GM23338 (cell line): ENCODE results near the gene EVL. TPM values are rescaled to one million over a fixed set of nuclear protein-coding genes. Genes with fewer than 3 reads are reported as not detected.
A peak's percentile ranks its signal among the peaks of the same experiment; 100 is the strongest.

Source experiments
- ATAC-seq: fragments of 200-7000 bp; cut with Tn5 transposase; 3 replicates; pipeline ENCODE4 v1.9.1; 2020
- DNase-seq: peaks from one replicate; pipeline ENCODE4 v3.0.0-alpha.2; 2015; ENCODE audit warnings: low spot score
- H2AFZ ChIP-seq: fragments of 200-600 bp; sonication (generic); 2 replicates; pipeline ENCODE4 v1.8.0; 2016; ENCODE audit warnings: antibody characterized with exemption, mild to moderate bottlenecking, moderate library complexity
- H3F3A ChIP-seq: fragments of 200-600 bp; sonication (generic); replicated peaks from 2 replicates; pipeline ENCODE4 v1.8.0; 2017; ENCODE audit warnings: antibody characterized with exemption, mixed run types, low read depth
- H3K27ac ChIP-seq: fragments of 200-600 bp; sonication (generic); 2 replicates; pipeline ENCODE4 v1.6.1; 2016; ENCODE audit warnings: low read depth
- H3K27me3 ChIP-seq: fragments of 200-600 bp; sonication (generic); 2 replicates; pipeline ENCODE4 v1.8.0; 2016; ENCODE audit warnings: mild to moderate bottlenecking, mixed run types, moderate library complexity; ENCODE audit not compliant: insufficient read depth
- H3K36me3 ChIP-seq: fragments of 200-600 bp; sonication (generic); 2 replicates; pipeline ENCODE4 v1.8.0; 2016; ENCODE audit warnings: mild to moderate bottlenecking; ENCODE audit not compliant: insufficient read depth
- H3K4me1 ChIP-seq: fragments of 200-600 bp; sonication (generic); 2 replicates; pipeline ENCODE4 v1.8.0; 2016; ENCODE audit warnings: mild to moderate bottlenecking, moderate library complexity; ENCODE audit not compliant: insufficient read depth
- H3K4me2 ChIP-seq: fragments of 200-600 bp; sonication (generic); 2 replicates; pipeline ENCODE4 v1.7.1; 2017; ENCODE audit warnings: mixed run types
- H3K4me3 ChIP-seq: fragments of 200-600 bp; sonication (generic); 2 replicates; pipeline ENCODE4 v1.6.1; 2016; ENCODE audit warnings: mixed run types
- H3K79me2 ChIP-seq: fragments of 200-600 bp; sonication (generic); replicated peaks from 2 replicates; pipeline ENCODE4 v1.8.0; 2017; ENCODE audit warnings: mild to moderate bottlenecking; ENCODE audit not compliant: insufficient read depth
- H3K9me2 ChIP-seq: fragments of 200-600 bp; sonication (generic); 2 replicates; pipeline ENCODE4 v1.8.0; 2017; ENCODE audit not compliant: insufficient read depth
- H4K20me1 ChIP-seq: fragments of 200-600 bp; sonication (generic); replicated peaks from 2 replicates; pipeline ENCODE4 v1.8.0; 2017; ENCODE audit warnings: mild to moderate bottlenecking; ENCODE audit not compliant: insufficient read depth
- H3K27ac Mint-ChIP-seq: 2 replicates; pipeline ENCODE4 v1.8.0; 2020; ENCODE audit warnings: inconsistent platforms, mild to moderate bottlenecking, moderate library complexity, mixed read lengths
- H3K27me3 Mint-ChIP-seq: 3 replicates; pipeline ENCODE4 v1.8.0; 2022; ENCODE audit warnings: low read depth, mild to moderate bottlenecking, moderate library complexity, mixed read lengths, inconsistent platforms; ENCODE audit not compliant: insufficient read depth, poor library complexity
- H3K36me3 Mint-ChIP-seq: 3 replicates; pipeline ENCODE4 v1.8.0; 2021; ENCODE audit warnings: low read depth, mild to moderate bottlenecking, inconsistent platforms, moderate library complexity, mixed read lengths
- H3K4me1 Mint-ChIP-seq: 3 replicates; pipeline ENCODE4 v1.8.0; 2020; ENCODE audit warnings: mild to moderate bottlenecking, inconsistent platforms, mixed read lengths
- H3K4me3 Mint-ChIP-seq: 3 replicates; pipeline ENCODE4 v1.8.0; 2021; ENCODE audit warnings: moderate library complexity, mild to moderate bottlenecking, inconsistent platforms, mixed read lengths
- H3K9me3 Mint-ChIP-seq: 3 replicates; pipeline ENCODE4 v1.8.0; 2020; ENCODE audit warnings: moderate library complexity, mild to moderate bottlenecking, inconsistent platforms, mixed read lengths
- CREB1 ChIP-seq: fragments of 250-450 bp; sonication (Bioruptor Pico); IDR thresholded peaks from 2 replicates; pipeline ENCODE4 v1.5.0; 2020; ENCODE audit warnings: low read depth, mild to moderate bottlenecking, moderate library complexity
- ETS1 ChIP-seq: IDR thresholded peaks from 2 replicates; pipeline ENCODE4 v1.6.1; 2016; ENCODE audit warnings: antibody characterized with exemption
- EZH2 ChIP-seq: fragments of 200-600 bp; sonication (generic); IDR thresholded peaks from one replicate; pipeline ENCODE4 v1.8.0; 2017; ENCODE audit warnings: antibody characterized with exemption, mild to moderate bottlenecking, low read depth; ENCODE audit not compliant: unreplicated experiment
- EZH2phosphoT487 ChIP-seq: fragments of 200-600 bp; sonication (generic); IDR thresholded peaks from one replicate; pipeline ENCODE4 v1.8.1; 2018; ENCODE audit warnings: antibody characterized with exemption; ENCODE audit not compliant: unreplicated experiment
- JUNB ChIP-seq: IDR thresholded peaks from one replicate; pipeline ENCODE4 v1.6.1; 2016; ENCODE audit warnings: antibody characterized with exemption; ENCODE audit not compliant: unreplicated experiment
- NANOG ChIP-seq: IDR thresholded peaks from 2 replicates; pipeline ENCODE4 v1.6.1; 2016; ENCODE audit warnings: antibody characterized with exemption, borderline replicate concordance
- POLR2AphosphoS5 ChIP-seq: IDR thresholded peaks from 2 replicates; pipeline ENCODE4 v1.6.1; 2016; ENCODE audit warnings: antibody characterized with exemption, low read depth
- STAT1 ChIP-seq: IDR thresholded peaks from one replicate; pipeline ENCODE4 v1.6.1; 2016; ENCODE audit warnings: antibody characterized with exemption; ENCODE audit not compliant: unreplicated experiment
- ZNF114 ChIP-seq: fragments of 250-450 bp; sonication (Bioruptor Pico); IDR thresholded peaks from 2 replicates; pipeline ENCODE4 v1.5.0; 2020; ENCODE audit warnings: mild to moderate bottlenecking, moderate library complexity
- ZNF331 ChIP-seq: fragments of 250-450 bp; sonication (Bioruptor Pico); IDR thresholded peaks from 2 replicates; pipeline ENCODE4 v1.5.0; 2020; ENCODE audit warnings: low read depth, mild to moderate bottlenecking, moderate library complexity
- ZNF462 ChIP-seq: fragments of 250-450 bp; sonication (Bioruptor Pico); IDR thresholded peaks from 2 replicates; pipeline ENCODE4 v1.5.0; 2020; ENCODE audit warnings: mild to moderate bottlenecking, moderate library complexity
- polyA plus RNA-seq: library from polyadenylated mRNA; unstranded; fragments of >200 nt; fragmentation: Nextera tagmentation; extraction: Ambion mirVana; gene quantifications from 2 replicates; pipeline ENCODE4 v1.2.1, GENCODE V29; 2016
- total RNA-seq: library from RNA; depleted of rRNA; stranded (reverse); fragments of >200 nt; shearing (Covaris generic); gene quantifications from 2 replicates; pipeline ENCODE4 v1.2.3, GENCODE V29; 2014
- TF ChIP-seq, protein P1 (sequence below), 2 experiments: fragments of 200-600 bp in 1 of 2; sonication (generic) in 1 of 2; conservative IDR thresholded peaks; 2 replicates each; pipeline versions ENCODE4 v1.5.1 to v1.6.1; 2016 to 2017; ENCODE audit warnings: antibody characterized with exemption in 2 of 2, low read depth in 2 of 2, mild to moderate bottlenecking in 2 of 2, moderate library complexity in 1 of 2

Gene EVL
- total and polyA plus RNA-seq, 2 experiments from 2014 or later = 28.2 to 50.5 TPM

DNA sequence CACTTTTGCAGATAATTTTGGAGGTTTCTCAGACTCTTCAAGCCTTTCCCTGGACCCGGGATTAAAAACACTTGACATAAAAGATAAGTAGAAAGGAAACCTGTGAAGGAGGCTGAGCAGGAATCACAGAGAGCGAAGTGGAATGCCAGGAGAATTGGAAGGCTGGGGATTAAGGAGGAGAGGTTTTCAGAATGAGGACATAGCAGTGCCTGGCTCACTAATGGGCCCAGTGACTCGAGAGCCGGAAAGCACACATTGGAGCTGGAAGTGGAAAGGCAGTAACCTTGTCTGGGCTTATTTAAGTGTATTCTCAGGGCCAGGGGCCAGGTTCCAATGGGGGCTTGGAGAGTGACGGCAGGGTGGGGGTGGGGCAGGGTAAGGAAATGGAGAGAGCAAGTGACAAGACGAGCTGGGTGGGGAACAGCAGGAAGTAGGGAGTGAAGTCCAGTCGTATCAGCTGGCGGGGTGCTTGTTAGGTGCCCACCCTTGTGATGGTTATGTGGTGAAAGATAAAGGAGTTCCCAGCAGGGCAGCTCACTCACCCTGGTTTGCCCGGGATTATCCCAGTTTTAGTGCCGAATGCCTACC is 13.1 kb downstream of the EVL start (continued):
- TF ChIP-seq ETS1 = no peak
- TF ChIP-seq POLR2AphosphoS5 = no peak
- TF ChIP-seq, protein P1, sequence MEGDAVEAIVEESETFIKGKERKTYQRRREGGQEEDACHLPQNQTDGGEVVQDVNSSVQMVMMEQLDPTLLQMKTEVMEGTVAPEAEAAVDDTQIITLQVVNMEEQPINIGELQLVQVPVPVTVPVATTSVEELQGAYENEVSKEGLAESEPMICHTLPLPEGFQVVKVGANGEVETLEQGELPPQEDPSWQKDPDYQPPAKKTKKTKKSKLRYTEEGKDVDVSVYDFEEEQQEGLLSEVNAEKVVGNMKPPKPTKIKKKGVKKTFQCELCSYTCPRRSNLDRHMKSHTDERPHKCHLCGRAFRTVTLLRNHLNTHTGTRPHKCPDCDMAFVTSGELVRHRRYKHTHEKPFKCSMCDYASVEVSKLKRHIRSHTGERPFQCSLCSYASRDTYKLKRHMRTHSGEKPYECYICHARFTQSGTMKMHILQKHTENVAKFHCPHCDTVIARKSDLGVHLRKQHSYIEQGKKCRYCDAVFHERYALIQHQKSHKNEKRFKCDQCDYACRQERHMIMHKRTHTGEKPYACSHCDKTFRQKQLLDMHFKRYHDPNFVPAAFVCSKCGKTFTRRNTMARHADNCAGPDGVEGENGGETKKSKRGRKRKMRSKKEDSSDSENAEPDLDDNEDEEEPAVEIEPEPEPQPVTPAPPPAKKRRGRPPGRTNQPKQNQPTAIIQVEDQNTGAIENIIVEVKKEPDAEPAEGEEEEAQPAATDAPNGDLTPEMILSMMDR (conservative IDR thresholded peaks at IDR 0.05; ENCODE audit: low read depth in 2 of 2) = no peak
- no peak for TF ChIP-seq CREB1 (CRISPR knock-in tag)
- TF ChIP-seq NANOG = no peak
- TF ChIP-seq ZNF114 = no peak
- TF ChIP-seq EZH2 = no peak

GRCh38 chr14:100078997-100079725 is 13.9 kb downstream of the EVL start:
- Histone ChIP-seq H3K4me1 (peaks cover 4% of the 10 kb centered on the region; the same call in 1 of the 2 replicates), H3K9me2 (no peaks in the 10 kb centered on the region), H3K4me2 (no peak overlapping the region), H3K27me3 (no peaks in the 10 kb centered on the region), H3K79me2 (no peaks in the 10 kb centered on the region; the same call in 1 of the 2 replicates), H3F3A (no peaks in the 10 kb centered on the region), H3K4me3 (no peak overlapping the region), H3K36me3 (no peaks in the 10 kb centered on the region), H3K27ac (no peak overlapping the region), H2AFZ (no peak overlapping the region), H4K20me1 (peaks cover 2% of the 10 kb centered on the region)
- DNase-seq = peak; percentile 63
- Mint-ChIP-seq H3K36me3 (no peaks in the 10 kb centered on the region), H3K4me3 (no peak overlapping the region), H3K4me1 (peaks cover 31% of the 10 kb centered on the region), H3K9me3 (no peaks in the 10 kb centered on the region; the same call in 2 of the 3 replicates), H3K27ac (no peak overlapping the region), H3K27me3 (peaks cover 14% of the 10 kb centered on the region)
- peak; percentile 90 for ATAC-seq
- TF ChIP-seq EZH2 (no peak), POLR2AphosphoS5 (no peak), EZH2phosphoT487 (no peak), ZNF114 (no peak), ZNF462 (CRISPR knock-in tag) (0 out of 2 replicates have a peak, but pooled peaks have one; percentile 11), STAT1 (no peak), ZNF331 (CRISPR knock-in tag) (no peak), CREB1 (CRISPR knock-in tag) (no peak), JUNB (no peak), ETS1 (no peak), NANOG (no peak)
